Astrocyte of the cerebellum (primary cell): ENCODE data around the gene OR4A47.
"Not testable (repeated sequence)": the region's sequence is repeated elsewhere in the genome, so short reads cannot be mapped to it uniquely, and the experiment has no call there.

ENCODE experiments used
- DNase-seq: peaks from one replicate; pipeline ENCODE4 v3.0.0-alpha.2; 2011; ENCODE audit warnings: low read depth
- H3K4me3 ChIP-seq: 2 replicates; pipeline ENCODE4 v1.5.1; 2011; ENCODE audit warnings: mild to moderate bottlenecking, low read depth, low read length, moderate library complexity
- CTCF ChIP-seq: IDR thresholded peaks from 2 replicates; pipeline ENCODE4 v1.5.1; 2012; ENCODE audit warnings: low read length, low read depth, moderate library complexity, mild to moderate bottlenecking; ENCODE audit errors: missing control alignments
- in situ Hi-C: cut with HindIII; loops from 2 replicates; pipeline ENCODE4 v1.10.0; 2017; ENCODE audit warnings: low sequenced_read_pairs

Gene OR4A47

GRCh38 chr11:48488493-48488892 lies at the start of gene OR4A47:
Gene OR4A47 (plus strand): TSS chr11:48488793. CDS start chr11:48488793, 0 bp downstream.
- in situ Hi-C loops, DNase-seq, H3K4me3 ChIP-seq: not testable (repeated sequence)

- H3K4me3 ChIP-seq, in situ Hi-C loops, DNase-seq: not testable (repeated sequence)
Measured at GRCh38 chr11:48455909-48456308, 32.7 kb upstream of the OR4A47 start.

- in situ Hi-C loops = not testable (repeated sequence)
Measured at GRCh38 chr11:48473966-48474365, 14.6 kb upstream of the OR4A47 start.

GRCh38 chr11:48474703-48475102 lies 13.9 kb upstream of the OR4A47 start:
- in situ Hi-C loops, DNase-seq: not testable (repeated sequence)

More at GRCh38 chr11:48473966-48474365, 14.6 kb upstream of the OR4A47 start:
- H3K4me3 ChIP-seq, DNase-seq: not testable (repeated sequence)

GRCh38 chr11:48506169-48506568 lies 17.6 kb downstream of the OR4A47 start:
- H3K4me3 ChIP-seq, in situ Hi-C loops, DNase-seq: not testable (repeated sequence)

More at GRCh38 chr11:48474703-48475102, 13.9 kb upstream of the OR4A47 start:
- not testable (repeated sequence) for H3K4me3 ChIP-seq

GRCh38 chr11:48538991-48539390 lies 50.4 kb downstream of the OR4A47 start:
- in situ Hi-C loops = no loop called here
- H3K4me3 ChIP-seq = no peak overlapping the region
- DNase-seq = no peak
- no peak for TF ChIP-seq CTCF
